ENCODE measurements around the gene CRB1. TPM values are rescaled to one million over a fixed set of nuclear protein-coding genes. Genes with fewer than 3 reads are reported as not detected.

CRB1 gene
- not detected for total RNA-seq

- DNase-seq (ENCODE audit: low spot score): no peak
- ATAC-seq: no peak
Measured at GRCh38 chr1:197268012-197268411, at the start of gene CRB1. Gene CRB1, plus strand, starts transcription at chr1:197268252. Its CDS starts 161 bp downstream, at chr1:197268413.

GRCh38 chr1:197218857-197219256 lies 49.2 kb upstream of the CRB1 start:
- no peak for ATAC-seq
- no peak for DNase-seq (ENCODE audit: low spot score)

- DNase-seq (ENCODE audit: low spot score) (no peak), ATAC-seq (no peak)
Measured at GRCh38 chr1:197222025-197222685, 45.9 kb upstream of the CRB1 start.

GRCh38 chr1:197222780-197223179 lies 45.3 kb upstream of the CRB1 start:
- no peak for ATAC-seq
- no peak for DNase-seq (ENCODE audit: low spot score)

- ATAC-seq: peak; percentile 40
- DNase-seq (ENCODE audit: low spot score): no peak
Measured at GRCh38 chr1:197224160-197224559, 43.9 kb upstream of the CRB1 start.

- no peak for DNase-seq (ENCODE audit: low spot score)
- ATAC-seq: no peak
Measured at GRCh38 chr1:197225611-197226010, 42.4 kb upstream of the CRB1 start.

GRCh38 chr1:197234581-197234980 lies 33.5 kb upstream of the CRB1 start:
- no peak for ATAC-seq
- no peak for DNase-seq (ENCODE audit: low spot score)

GRCh38 chr1:197235355-197235754 lies 32.7 kb upstream of the CRB1 start:
- ATAC-seq: no peak

GRCh38 chr1:197247465-197247864 lies 20.6 kb upstream of the CRB1 start:
- DNase-seq (ENCODE audit: low spot score): no peak
- ATAC-seq: no peak

More at GRCh38 chr1:197235355-197235754, 32.7 kb upstream of the CRB1 start:
- no peak for DNase-seq (ENCODE audit: low spot score)

GRCh38 chr1:197249324-197249723 lies 18.7 kb upstream of the CRB1 start:
- DNase-seq (ENCODE audit: low spot score): no peak
- no peak for ATAC-seq

GRCh38 chr1:197250616-197251015 lies 17.4 kb upstream of the CRB1 start:
- ATAC-seq: no peak
- DNase-seq (ENCODE audit: low spot score): no peak

- DNase-seq (ENCODE audit: low spot score) (no peak), ATAC-seq (no peak)
Measured at GRCh38 chr1:197252973-197253372, 15.1 kb upstream of the CRB1 start.

- DNase-seq (ENCODE audit: low spot score) (no peak), ATAC-seq (no peak)
Measured at GRCh38 chr1:197254866-197255265, 13.2 kb upstream of the CRB1 start.

- DNase-seq (ENCODE audit: low spot score): no peak
- no peak for ATAC-seq
Measured at GRCh38 chr1:197264936-197265567, 3.0 kb upstream of the CRB1 start.

- DNase-seq (ENCODE audit: low spot score) (no peak), ATAC-seq (no peak)
Measured at GRCh38 chr1:197269053-197269452, 1.0 kb downstream of the CRB1 start.

- no peak for ATAC-seq
Measured at GRCh38 chr1:197272791-197273190, 4.7 kb downstream of the CRB1 start.

GRCh38 chr1:197277166-197277565 lies 9.1 kb downstream of the CRB1 start:
- DNase-seq (ENCODE audit: low spot score) (no peak), ATAC-seq (no peak)

More at GRCh38 chr1:197272791-197273190, 4.7 kb downstream of the CRB1 start:
- DNase-seq (ENCODE audit: low spot score): no peak

GRCh38 chr1:197284325-197284724 lies 16.3 kb downstream of the CRB1 start:
- ATAC-seq: no peak
- DNase-seq (ENCODE audit: low spot score): no peak

GRCh38 chr1:197284966-197285365 lies 16.9 kb downstream of the CRB1 start:
- DNase-seq (ENCODE audit: low spot score) (no peak), ATAC-seq (no peak)

- DNase-seq (ENCODE audit: low spot score) (no peak), ATAC-seq (no peak)
Measured at GRCh38 chr1:197285526-197286205, 17.6 kb downstream of the CRB1 start.

- ATAC-seq: no peak
- no peak for DNase-seq (ENCODE audit: low spot score)
Measured at GRCh38 chr1:197286634-197287033, 18.6 kb downstream of the CRB1 start.

- ATAC-seq: no peak
- DNase-seq (ENCODE audit: low spot score): no peak
Measured at GRCh38 chr1:197287863-197288262, 19.8 kb downstream of the CRB1 start.

Data from left lobe of liver (tissue), 2 donors.